Esophagus squamous epithelium (tissue), 4 donors: ENCODE measurements around the gene GATAD2A.

ENCODE experiments used
- CTCF ChIP-seq, 6 experiments: fragments of 450-650 bp in 4 of 6; fragments of 200-600 bp in 2 of 6; sonication (generic) in 2 of 6; IDR thresholded peaks; one replicate each; pipeline ENCODE4 v1.5.1; 2016 to 2019; ENCODE audit warnings: antibody characterized with exemption in 6 of 6, mild to moderate bottlenecking in 4 of 6, moderate library complexity in 4 of 6
- POLR2A ChIP-seq, 4 donors: fragments of 450-650 bp; IDR thresholded peaks; one replicate each; pipeline ENCODE4 v1.6.1; 2017; ENCODE audit warnings: antibody characterized with exemption in 4 of 4, mild to moderate bottlenecking in 4 of 4, moderate library complexity in 3 of 4

GRCh38 chr19:19438366-19439175, 33.1 kb downstream of the GATAD2A start:
- TF ChIP-seq CTCF (IDR thresholded peaks at IDR 0.05) = no peak
- TF ChIP-seq POLR2A (IDR thresholded peaks at IDR 0.05) = no peak
